Activated CD8-positive, alpha-beta memory T cell treated with anti-CD3 and anti-CD28 coated beads for 36 hours (primary cell): Measurements from ENCODE around the gene SLC22A23. TPM values are rescaled to one million over a fixed set of nuclear protein-coding genes. Genes with fewer than 3 reads are reported as not detected.

Experiments
- CTCF ChIA-PET: fragments of 350-600 bp; sonication (Branson Sonifier 250); formaldehyde crosslinking; loops from one replicate; lab custom pipeline; 2021; ENCODE audit warnings: antibody characterized with exemption; lab: Charles Lee
- POLR2A ChIA-PET: fragments of 350-600 bp; sonication (Branson Sonifier 250); formaldehyde crosslinking; loops from one replicate; lab custom pipeline; 2021; ENCODE audit warnings: antibody characterized with exemption; lab: Charles Lee
- total RNA-seq, 2 experiments: library from RNA; stranded (reverse); gene quantifications; one replicate each; pipeline ENCODE4 v1.2.3, GENCODE V29; 2021

The SLC22A23 gene
- total RNA-seq, 2 experiments from 2014 or later, result 0.15 to 0.17 TPM

DNA sequence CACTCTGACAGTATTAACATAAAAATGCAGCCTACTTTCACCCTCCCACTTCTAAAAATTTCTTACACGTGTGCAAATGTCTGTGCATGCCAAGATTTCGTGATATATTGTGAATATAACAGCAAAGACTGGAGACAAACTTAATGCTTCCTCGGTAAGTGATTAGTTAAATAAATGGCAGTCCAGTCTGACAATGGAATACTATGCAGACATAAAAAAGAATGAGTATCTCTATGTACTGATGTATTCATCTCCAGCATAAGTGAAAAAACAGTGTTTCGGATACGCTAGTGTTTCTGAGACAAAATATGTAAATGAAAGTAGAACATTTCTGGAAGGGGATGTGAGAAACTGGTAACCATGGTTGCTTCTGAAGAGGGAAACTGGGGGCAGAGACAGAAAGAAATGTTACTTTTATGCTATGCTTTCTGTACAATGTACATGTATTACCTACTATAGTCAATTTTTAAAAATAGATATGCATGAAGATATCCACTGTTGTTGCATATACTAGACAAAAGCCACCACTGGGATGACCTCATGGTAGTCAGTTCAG lies 7.0 kb downstream of the SLC22A23 start:
- CTCF ChIA-PET, result no interaction called here
- POLR2A ChIA-PET, result no interaction called here

DNA sequence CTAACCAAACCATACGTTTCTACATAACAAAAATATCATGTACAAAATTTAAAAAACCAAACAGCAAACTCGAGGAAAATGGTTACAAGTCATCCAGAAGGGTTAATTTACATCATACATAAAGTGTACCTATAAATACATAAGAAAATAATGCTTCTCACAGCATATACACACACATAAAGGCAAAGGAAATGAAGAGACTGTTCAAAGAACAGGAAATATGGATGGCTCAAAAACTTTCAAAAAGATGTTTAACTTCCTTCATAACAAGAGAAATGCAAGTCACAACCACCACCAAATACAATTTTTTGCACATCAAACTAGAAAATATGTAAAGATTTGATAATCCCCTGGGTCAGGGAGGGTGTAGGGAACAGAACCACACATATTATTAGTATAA lies 7.5 kb downstream of the SLC22A23 start:
- ChIA-PET POLR2A (no interaction called here), CTCF (no interaction called here)

DNA sequence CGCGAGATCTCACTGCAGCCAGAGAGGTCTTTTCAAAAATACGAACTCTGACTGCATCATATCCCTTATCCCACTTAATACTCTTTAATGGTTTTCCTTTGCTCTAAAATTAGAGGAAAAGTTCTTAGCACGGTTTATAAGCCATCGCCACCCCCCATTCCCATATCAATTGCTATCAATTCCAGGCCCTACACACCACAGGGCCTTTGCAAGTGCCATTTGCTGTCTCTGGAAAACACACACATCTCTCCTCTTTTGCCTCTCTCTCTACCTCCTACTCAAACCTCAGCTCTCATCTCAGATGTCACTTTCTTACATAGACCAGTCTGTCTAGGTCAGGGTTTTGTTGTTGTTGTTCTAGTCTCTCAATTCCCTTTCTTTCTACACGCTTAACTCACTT lies 9.8 kb downstream of the SLC22A23 start:
- POLR2A ChIA-PET, result no interaction called here

DNA sequence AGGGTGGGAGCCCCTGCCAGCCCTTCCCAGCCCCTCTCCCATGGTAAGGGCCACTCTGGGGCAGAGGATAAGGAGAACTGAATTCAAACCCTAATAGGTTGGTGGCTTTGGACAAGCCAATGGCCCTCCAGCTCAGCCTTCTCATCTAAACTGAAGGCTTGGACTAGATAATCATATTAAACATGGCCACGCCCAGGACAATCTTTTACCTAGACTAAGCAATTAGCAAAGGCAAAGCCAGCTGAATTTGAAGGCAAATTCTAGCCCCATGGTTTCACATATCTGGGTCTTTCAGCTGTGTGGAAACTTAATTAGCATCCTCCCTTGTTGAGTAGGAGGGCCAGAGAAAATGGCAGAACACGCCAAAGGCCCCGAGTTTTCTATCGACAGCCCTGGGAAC lies 10.7 kb downstream of the SLC22A23 start:
- CTCF ChIA-PET, result no interaction called here
- POLR2A ChIA-PET, result no interaction called here

More for the DNA sequence above, 9.8 kb downstream of the SLC22A23 start:
- CTCF ChIA-PET, result interaction anchor here (0.6 to 0.7 kb wide), 2 partner anchors 9 to 641 kb away, joined by 3 to 4 read pairs; no protein-coding TSS in a partner anchor

DNA sequence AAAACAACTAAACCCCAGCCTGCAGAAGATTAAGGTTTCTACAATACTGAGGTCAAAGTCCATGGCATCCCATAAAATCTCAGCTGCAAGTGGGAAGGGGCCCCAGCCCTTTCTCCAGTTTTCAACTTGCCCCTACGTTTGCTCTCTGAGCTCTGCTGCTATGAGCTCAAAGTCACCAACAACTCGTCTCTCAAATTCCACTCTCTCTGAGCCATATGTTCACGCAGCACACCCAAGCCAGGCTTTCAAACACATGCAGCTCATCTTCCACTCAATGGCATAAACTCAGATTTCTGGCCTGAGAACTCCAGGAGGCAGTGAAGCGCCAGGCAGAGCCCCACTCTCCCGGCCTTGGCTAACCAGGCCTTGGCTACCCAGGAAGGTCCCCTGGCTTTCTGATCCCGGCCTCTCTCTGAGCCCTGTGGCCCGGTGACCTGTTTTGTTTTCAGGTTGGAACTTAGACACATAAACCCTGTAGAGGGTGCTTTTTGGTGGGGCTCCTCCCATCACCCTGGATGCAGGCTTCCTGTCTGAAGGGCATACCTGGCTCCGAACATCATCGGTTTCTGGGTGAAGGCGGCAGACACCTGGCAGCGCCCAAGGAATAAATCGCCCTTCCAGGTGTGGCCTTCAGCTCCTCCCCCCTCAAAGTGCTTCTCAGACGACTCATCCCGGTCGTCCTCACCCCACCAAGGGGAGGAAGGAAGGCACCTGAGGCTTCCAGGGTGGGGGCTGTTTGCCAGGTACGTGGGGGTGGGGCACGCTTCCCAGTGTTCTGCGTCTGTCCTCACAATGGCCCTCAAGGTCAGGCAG lies 12.4 kb downstream of the SLC22A23 start:
- ChIA-PET POLR2A (no interaction called here), CTCF (no interaction called here)

DNA sequence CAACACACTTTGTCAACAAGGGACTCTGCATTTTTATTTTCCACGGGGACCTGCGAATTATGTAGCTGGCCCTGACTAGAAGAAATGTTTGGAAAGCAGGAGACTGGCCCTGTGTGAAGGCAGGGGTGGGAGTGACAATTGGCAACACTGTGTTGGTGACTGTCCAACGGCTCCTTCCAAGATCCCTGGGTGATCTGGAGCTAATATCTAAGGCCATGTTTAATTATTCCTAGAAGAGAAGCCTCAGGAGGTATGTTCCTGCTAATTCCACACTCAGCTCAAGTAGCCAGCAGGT lies 13.7 kb downstream of the SLC22A23 start:
- CTCF ChIA-PET, result no interaction called here
- POLR2A ChIA-PET, result no interaction called here

DNA sequence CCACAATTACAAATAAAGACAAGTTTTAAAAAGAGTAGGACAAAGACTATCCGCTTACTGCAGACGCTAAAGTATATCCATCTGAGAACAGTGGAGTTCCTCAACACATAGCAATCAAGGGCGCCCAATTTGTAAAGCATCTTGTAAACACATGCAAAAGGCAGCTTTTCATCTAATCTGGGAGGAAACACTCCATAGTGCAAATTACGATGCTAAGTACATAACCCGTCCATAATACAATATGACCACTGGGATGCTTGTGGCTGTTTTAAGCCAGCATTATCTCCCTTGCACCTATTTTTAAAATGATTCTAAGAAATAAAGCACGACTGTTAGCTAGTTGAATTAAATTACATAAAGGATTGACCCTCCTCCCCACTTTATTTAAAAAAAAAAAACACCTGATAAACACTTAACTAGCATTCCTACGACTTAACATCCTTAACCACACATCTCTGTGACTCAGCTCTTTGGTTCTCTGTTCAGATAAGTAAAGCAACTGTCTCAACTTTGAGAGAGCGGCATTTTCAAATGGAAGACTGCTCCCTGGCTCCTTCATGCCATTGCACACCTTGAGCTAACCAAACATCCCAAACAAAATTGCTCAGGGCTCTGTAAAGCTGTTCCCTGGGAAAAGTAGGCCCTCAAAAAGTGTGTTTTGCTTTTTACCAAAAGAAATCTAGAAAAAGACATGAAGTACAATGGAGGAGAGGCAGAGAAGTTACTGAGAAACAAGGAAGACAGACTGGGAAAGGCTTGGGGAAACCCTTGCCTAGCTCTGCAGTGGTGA lies 14.2 kb downstream of the SLC22A23 start:
- ChIA-PET CTCF (no interaction called here), POLR2A (no interaction called here)

DNA sequence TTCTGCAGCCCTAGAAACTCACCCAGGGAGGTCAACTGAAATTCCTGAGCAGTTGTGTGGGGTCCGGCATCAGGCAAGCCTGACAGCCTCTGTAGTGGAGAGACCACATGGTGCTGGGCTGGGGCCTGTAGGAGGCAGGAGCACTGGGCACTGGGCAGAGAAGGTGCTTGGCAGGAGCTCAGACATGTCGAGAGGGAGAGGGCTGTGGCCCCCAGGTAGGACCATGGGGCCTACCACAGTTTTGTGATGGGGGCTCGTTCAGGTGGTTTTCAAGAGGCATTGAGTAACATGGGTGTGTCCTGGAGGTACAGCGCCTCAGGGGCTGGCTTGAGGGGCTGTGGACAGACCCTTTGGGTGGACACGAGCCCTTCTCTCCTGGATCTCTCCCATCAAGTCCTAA lies 15.9 kb downstream of the SLC22A23 start:
- CTCF ChIA-PET, result interaction anchor here (1.0 kb wide), 1 partner anchor 16 kb away, joined by 3 read pairs; the partner anchor contains the start of gene SLC22A23
- POLR2A ChIA-PET, result no interaction called here

DNA sequence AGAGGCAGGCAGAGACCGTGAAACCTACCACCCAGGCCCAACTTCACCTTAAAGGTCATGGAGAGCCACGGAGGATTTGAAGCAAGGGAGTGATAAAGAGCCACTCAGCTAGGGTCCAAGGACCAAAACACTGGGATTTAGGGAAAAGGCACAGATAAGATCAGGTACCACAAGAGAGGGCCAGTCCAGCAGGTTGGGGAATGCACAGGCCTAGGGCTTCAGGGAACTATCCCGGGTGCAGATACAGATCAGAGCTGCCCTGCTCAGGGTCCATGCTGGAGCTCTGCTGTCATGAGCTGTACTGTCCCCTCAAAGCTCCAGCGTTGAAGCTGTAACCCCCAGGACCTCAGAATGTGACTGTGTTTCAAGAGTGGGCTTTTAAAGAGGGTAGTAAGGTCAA lies 16.9 kb downstream of the SLC22A23 start:
- ChIA-PET POLR2A (interaction anchor here (0.7 kb wide), 1 partner anchor 37 kb away, joined by 3 read pairs; no protein-coding TSS in a partner anchor), CTCF (interaction anchor here (0.8 kb wide), 1 partner anchor 22 kb away, joined by 6 read pairs; no protein-coding TSS in a partner anchor)

DNA sequence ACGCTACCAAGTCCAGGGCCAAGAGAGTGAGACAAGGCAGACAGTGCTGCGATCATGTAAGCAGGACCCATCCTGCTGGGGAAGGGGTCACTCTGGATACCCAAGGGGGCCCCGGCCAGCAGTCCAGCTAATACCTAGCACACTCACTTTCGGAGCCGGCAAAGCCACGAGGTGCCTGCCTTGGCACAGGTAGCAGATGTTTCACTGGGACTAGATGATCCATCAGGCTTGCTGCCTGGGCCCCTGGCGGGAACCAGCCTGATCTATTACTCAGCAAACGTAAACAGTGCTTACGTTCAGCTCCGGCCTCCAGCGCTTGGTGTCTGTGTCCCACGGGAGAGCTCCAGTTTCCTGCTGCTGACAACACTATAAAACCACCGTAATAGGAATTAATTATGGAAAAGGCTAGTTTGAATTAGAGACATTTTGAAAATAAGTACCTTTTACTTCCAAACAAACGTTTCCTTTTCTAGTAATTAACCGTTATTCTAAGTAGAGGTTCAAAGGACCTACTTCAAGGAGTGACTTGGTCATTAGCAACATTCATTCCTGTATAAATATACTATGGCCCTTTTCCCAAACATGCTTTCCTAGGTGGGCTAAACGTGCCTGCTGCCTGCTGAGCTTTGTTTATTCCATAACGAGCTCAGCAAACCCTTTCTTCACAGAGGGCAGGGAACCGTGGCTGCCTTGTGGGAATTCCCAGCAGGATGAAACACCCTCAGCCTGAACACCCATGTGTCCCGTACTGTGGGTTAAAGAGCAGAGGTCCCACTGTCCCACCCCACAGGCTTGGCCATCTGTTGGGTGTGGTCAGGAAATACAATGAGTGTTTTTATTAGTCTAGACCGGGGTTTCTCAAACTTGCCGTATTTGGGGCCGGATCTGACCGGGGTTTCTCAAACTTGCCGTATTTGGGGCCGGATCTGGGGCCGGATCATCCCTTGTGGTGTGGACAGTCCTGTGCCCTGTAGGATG lies 18.4 kb downstream of the SLC22A23 start:
- CTCF ChIA-PET, result interaction anchor here (0.5 kb wide), 1 partner anchor 9 kb away, joined by 3 read pairs; no protein-coding TSS in a partner anchor
- POLR2A ChIA-PET, result no interaction called here

DNA sequence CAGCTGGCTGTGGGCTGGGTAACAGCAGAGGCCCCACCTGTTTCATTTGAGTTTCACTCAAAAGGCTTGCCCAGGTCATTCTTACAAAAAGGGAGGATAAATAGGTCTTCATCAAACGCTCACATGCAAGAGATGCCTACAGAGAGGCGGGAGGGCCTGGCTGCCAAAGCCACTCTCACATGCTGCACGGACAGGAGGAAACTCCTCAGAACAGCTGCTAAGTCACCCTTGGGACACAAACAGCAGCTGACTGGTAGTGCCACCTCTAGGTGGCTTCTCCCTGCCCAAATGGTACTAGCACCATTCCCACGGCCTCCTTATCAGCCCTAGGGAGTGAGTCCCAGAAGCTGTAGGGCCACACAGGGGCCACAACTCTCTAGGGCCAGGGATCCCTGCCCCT lies 23.8 kb downstream of the SLC22A23 start:
- CTCF ChIA-PET, result no interaction called here
- POLR2A ChIA-PET, result no interaction called here

DNA sequence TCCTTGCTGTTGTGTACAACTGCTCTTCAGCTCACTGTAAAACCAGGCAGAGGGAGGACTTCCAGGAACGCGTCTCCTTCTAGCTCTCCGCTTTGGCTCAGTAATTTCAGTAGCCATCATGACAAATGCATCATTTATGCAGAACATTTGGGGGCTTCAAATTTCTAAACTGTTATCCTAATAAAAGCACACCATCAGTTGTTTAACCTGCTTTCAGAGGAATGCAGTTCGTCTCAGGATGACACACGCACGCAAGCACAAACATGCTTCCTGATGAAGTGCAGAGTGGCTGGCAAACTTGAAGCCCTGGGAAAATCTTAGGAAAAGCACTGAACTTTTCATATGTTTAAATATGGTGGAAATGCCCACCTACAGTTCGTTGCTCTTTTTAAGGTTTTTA lies 24.4 kb downstream of the SLC22A23 start:
- ChIA-PET CTCF (no interaction called here), POLR2A (no interaction called here)

DNA sequence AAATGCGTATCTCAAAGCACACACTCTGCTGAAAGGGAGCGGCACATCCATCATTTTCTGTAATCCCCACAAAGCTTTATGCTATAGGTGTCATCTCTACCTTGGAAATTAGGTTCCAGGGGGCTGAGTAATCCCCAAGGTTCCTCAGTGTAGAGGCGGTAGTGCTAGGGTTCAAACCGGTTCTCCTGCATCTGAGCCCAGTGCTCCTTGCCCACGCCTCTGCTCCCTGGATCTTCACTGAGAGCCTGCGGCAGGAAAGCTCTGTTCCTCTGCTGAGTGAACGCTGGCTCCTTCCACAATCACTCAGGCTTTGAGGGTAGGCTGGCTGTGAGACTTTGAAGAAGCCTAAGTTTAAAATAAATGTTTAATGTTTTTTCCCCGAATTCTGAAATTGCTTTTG lies 24.9 kb downstream of the SLC22A23 start:
- CTCF ChIA-PET, result no interaction called here

DNA sequence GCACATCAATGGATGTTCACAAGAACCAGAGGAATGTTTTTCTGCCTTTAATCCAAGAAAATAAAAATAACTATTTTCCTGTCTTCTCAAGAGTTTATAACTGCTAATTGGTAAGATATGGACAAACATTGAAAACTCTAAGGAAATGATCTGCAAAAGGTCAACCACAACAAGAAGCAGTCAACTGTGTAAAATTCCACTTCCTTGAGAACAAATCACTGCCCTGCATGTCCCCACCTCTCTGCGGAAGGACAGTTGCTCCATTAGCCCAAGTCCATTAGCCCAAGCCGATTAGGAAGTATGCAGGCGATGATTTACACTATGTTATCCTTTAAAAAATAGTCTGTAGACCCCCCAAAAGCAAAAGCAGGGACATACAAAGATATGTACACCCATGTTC lies 27.6 kb downstream of the SLC22A23 start:
- ChIA-PET POLR2A (no interaction called here), CTCF (no interaction called here)

More for the DNA sequence above, 24.9 kb downstream of the SLC22A23 start:
- POLR2A ChIA-PET, result no interaction called here

DNA sequence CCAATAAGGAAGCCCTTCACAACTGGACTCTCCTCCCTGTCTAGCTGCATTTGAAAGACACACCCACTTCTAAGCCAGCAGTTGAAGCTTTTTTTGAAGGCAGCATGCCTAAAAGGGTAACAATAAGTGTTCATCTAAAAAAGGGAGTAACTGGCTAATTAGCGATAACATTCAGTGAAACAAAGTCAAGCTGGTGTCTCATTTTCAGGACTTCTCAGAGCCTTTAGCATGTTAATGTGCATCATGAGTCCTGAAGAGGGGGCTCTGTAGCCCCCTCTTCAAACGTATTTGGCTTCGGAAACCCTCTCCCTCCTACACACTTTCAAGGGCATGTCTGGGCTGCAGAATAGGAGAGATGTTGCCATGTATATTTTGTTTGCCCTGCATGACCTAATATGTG lies 28.1 kb downstream of the SLC22A23 start:
- CTCF ChIA-PET, result no interaction called here
- POLR2A ChIA-PET, result no interaction called here

DNA sequence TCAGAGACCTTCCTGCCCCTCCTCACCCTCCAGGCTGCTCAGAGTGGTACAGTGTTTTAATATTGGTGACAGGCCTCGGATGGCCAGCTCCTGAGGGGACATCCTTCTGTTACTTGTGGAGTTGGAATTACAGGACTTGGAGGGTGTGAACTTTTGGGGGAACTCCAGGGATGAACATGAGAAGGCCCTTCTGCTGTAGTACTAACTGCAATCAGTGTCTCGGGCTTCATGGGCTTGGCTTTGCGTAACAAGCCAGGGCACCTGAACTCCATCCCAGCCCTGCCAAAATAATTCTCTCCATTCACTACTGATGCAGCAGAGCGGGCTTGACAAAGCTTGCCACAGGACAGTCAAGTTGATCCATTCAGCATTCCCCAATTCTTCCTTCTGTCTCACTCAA lies 28.6 kb downstream of the SLC22A23 start:
- POLR2A ChIA-PET, result no interaction called here
- CTCF ChIA-PET, result no interaction called here

DNA sequence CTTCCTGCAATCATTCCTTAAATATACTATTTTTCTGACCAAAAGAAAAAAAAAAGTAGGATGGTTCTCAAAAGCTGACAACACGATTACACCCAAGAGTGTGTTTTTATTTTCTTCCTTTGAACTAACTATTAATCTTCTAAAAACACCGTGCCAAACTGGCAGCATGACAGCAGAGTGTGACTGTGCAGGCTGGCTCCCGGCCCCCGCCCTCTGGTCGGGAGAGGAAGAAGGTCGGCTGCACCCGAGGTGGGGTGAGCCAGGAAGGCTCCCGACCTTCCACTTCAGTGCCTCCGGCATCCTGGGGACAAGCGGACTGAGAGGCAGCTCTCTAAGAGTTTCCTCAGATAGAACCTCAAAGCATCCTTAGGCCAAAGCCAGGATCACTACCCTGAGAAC lies 29.2 kb downstream of the SLC22A23 start:
- ChIA-PET CTCF (interaction anchor here (0.6 kb wide), 1 partner anchor 138 kb away, joined by 3 read pairs; no protein-coding TSS in a partner anchor), POLR2A (no interaction called here)

DNA sequence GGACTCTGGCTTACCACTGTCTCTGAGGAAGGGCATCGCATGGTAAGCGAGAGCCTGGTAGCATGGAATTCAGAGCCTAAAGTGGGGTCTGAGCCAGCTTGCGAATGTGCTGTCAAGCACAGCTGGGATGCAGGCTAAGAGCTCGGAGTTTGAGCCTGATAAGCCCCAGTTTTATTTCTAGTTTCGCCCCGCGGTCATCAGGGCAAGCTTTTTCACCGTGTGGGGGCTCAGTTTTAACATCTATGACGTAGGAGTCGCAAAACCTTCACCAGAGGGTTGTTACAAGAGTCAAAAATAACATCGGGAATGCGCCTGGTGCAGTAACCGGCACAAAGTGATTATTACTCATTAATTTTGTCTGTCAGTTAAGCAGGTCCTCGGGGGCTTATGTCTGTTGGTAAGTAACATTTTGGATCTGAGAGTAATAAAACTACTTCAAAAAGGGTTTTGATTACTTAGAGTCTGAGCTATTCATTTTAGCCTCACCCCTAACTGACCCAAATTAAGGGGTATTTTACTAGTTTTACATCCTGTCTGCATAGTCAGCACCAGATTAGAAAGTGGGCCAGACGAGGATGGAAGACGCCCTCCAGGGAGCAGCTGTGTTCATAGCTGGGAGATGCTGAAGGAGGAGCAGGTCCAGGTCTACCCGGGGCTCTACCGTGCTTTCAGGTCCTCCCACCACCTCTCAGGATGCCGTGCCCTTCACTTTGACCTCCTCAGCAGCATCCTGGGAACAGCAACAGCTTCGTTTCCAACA lies 29.7 kb downstream of the SLC22A23 start:
- ChIA-PET CTCF (interaction anchor here (0.6 kb wide), 1 partner anchor 138 kb away, joined by 3 read pairs; no protein-coding TSS in a partner anchor), POLR2A (no interaction called here)
